ENCODE data around the gene VEGFC.

GRCh38 chr4:176794651-176795050 lies 1.9 kb upstream of the VEGFC start:
- TF ChIP-seq CTCF (IDR thresholded peaks at IDR 0.05), result no peak
- TF ChIP-seq POLR2A (IDR thresholded peaks at IDR 0.05), result no peak
